Astrocyte of the hippocampus (primary cell): Measurements from ENCODE around the gene PPHLN1.
"Not testable (repeated sequence)": the region's sequence is repeated elsewhere in the genome, so short reads cannot be mapped to it uniquely, and the experiment has no call there.

Experiments
- DNase-seq: peaks from one replicate; pipeline ENCODE4 v3.0.0; 2011; ENCODE audit warnings: low read depth, low spot score

PPHLN1 gene

GRCh38 chr12:42322567-42322966 is 3.4 kb upstream of the PPHLN1 start:
- DNase-seq: no peak

- DNase-seq: no peak
These were observed 2.1 kb upstream of the PPHLN1 start for GRCh38 chr12:42323856-42324255.

DNA sequence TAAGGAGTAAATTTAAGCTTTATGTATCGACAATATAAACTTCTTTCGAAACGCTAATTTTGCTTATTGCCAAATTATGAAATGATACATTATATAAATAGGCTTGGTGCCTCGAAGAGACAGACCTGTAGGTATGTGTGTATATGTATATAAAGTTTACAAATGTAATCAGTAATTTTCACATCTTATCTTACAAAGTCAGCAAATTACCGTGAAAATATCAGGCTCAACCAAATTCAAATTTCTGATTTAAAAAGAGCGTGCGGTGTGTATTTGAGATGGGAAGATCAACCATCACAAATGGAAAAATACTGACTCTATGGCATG is 678 bp upstream of the PPHLN1 start:
- no peak for DNase-seq

DNA sequence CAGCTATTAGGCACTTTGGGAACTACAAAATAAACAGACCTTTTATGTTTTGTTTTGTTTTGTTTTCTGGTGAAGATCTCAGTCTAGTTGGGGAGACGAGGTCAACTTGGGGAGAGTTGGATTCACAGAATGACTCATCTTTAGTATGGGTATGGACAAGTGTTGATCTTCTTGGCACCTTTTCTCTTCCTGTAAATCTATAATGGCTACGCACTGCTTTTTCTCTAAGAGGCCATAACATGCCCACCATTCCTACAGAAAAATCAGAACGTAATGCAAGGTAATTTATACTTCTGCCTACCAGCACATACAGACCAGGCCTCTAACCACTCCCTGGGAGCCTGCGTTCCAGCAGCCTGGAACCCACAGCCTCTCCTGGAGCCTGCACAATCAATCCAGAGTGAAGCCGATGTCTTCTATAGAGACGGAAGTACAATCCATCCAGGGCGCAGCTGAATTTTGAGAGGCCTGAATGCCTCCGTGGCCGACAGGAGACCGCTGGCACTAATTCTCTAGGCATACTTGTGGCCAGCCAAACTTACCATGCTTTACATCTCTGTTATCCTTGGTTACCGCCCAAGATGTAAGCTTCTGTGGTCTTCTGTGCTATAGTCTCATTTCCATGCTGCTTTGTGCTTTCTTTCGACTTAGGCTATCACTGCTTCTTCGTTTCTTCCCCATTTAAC is 717 bp downstream of the PPHLN1 start:
- peak; percentile 91 for DNase-seq

GRCh38 chr12:42327227-42327590 is 1.2 kb downstream of the PPHLN1 start:
- no peak for DNase-seq

DNA sequence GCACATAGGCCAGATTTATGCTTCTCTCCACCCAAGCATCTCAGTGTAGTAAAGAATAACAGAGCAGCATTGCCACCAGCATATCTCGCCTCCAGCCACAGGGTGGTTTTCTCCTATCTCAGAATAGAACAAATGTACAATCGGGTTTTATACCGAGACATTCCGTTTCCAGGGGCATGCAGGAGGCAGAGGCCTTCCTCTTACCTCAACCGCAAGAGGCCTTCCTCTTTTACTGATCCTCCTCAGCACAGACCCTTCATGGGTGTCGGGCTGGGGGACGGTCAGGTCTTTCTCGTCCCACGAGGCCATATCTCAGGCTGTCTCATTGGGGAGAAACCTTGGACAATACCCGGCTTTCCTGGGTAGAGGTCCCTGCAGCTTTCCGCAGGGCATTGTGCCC is 4.1 kb downstream of the PPHLN1 start:
- not testable (repeated sequence) for DNase-seq

- DNase-seq: peak; percentile 47
These were observed 6.6 kb downstream of the PPHLN1 start for GRCh38 chr12:42332301-42333285.

DNA sequence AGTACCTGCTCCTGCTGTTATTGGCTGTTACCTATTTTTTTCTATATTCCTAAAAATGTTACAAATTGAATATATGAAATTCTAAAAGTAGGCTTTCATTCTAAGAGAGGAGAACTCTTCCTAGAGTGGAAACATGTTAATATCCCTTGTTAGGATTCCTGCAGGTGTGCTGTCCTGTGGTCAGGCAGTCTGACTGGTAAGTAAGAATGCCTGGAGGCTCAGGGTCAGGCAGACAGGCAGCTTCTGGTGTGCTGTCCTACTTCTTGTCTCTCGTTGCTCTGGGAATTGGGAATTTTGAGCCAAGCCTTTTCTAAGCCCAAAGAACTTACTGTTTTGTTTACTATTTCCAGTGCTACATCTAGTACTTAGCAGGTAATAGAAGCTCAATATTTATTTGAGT is 10.3 kb downstream of the PPHLN1 start:
- DNase-seq: no peak

DNA sequence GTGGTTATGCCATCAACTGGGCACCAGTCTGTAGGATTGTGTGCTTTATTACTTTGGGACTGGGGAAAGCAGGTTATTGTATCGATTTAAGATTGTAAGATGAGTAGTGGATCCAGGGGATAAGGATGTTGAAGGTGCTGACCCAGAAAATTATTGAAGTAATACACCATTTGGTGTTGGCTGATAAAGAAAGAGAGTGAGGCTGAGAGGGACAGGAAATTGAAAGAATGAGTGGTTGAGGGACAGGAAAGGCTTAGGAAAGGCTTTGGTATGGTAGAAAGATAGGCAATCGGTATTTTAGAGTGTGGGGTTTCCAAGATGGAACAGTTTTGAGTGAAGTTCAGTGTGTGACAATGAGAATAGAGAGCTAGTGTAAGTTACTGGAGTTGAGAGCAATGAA is 12.3 kb downstream of the PPHLN1 start:
- no peak for DNase-seq

GRCh38 chr12:42342028-42342427 is 16.1 kb downstream of the PPHLN1 start:
- no peak for DNase-seq

DNA sequence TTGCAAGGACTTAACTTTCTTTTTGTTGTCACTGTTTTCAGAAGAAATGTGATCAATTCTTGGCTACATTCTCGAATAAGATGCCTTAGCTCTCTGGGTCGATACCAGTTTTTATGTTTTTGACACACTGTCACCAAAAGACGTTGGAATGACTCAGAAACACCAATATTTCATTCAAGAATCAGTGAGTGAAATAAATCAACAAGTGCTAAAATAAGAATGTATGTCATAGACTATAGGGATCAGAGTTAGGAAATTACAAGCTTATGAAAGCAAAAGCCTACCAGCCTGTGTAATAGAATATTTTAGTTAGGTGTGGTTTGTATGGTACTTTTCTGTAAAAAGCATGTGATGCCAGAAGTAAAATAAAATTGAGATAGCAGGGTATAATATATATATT is 17.8 kb downstream of the PPHLN1 start:
- no peak for DNase-seq

GRCh38 chr12:42346403-42347002 is 20.5 kb downstream of the PPHLN1 start:
- no peak for DNase-seq

DNA sequence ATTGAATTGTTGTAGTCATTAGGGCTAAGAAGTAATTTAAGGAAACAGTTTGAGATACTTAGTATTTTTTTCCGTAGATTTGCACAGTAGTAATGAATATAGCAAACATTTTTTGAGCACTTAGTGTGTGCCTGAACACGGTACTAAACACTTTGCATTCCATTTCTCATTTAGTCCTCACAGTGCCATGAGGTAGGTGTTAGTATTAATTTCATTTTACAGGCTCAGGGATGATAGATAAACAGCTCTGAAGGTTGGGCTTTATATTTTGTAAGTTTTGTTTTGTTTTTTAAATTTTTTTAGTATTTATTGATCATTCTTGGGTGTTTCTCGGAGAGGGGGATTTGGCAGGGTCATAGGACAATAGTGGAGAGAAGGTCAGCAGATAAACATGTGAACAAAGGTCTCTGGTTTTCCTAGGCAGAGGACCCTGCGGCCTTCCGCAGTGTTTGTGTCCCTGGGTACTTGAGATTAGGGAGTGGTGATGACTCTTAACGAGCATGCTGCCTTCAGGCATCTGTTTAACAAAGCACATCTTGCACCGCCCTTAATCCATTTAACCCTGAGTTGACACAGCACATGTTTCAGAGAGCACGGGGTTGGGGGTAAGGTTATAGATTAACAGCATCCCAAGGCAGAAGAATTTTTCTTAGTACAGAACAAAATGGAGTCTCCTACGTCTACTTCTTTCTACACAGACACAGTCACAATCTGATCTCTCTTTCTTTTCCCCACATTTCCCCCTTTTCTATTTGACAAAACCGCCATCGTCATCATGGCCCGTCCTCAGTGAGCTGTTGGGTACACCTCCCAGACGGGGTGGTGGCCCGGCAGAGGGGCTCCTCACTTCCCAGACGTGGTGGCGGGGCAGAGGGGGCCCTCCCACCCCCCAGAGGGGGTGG is 23.4 kb downstream of the PPHLN1 start:
- not testable (repeated sequence) for DNase-seq

DNA sequence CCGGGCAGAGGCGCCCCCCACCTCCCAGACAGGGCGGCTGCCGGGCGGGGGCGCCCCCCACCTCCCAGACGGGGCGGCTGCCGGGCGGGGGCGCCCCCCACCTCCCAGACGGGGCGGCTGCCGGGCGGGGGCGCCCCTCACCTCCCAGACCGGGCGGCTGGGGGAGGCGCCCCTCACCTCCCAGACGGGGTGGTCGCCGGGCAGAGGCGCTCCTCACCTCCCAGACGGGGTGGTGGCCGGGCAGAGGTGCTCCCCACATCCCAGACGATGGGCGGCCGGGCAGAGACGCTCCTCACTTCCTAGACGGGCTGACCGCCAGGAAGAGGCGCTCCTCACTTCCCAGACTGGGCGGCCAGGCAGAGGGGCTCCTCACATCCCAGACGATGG is 24.0 kb downstream of the PPHLN1 start:
- not testable (repeated sequence) for DNase-seq

DNA sequence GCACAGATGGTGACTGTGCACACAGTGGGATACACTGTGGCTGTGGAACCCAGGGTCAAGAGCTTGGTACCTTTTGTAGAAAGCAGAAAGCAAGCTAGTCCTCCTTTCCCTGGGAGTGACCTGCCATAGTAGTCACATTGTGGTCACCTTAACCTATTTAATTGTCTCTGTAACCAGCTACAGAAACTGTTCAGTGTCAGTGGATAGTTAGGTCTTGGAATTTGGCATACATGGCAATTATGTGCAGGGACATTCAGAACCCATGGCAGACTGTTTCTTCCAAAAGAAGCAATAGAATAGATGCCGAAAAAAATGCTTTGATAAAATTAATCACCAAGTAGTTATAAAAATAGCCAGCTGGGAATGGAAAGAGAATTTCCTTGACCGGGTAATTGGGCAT is 30.4 kb downstream of the PPHLN1 start:
- DNase-seq: no peak

- DNase-seq: no peak
These were observed 34.9 kb downstream of the PPHLN1 start for GRCh38 chr12:42360747-42361403.

- no peak for DNase-seq
These were observed 36.1 kb downstream of the PPHLN1 start for GRCh38 chr12:42361909-42362646.

- peak; percentile 5 for DNase-seq
These were observed 36.8 kb downstream of the PPHLN1 start for GRCh38 chr12:42362647-42363260.

- DNase-seq: no peak
These were observed 38.7 kb downstream of the PPHLN1 start for GRCh38 chr12:42364692-42365091.

DNA sequence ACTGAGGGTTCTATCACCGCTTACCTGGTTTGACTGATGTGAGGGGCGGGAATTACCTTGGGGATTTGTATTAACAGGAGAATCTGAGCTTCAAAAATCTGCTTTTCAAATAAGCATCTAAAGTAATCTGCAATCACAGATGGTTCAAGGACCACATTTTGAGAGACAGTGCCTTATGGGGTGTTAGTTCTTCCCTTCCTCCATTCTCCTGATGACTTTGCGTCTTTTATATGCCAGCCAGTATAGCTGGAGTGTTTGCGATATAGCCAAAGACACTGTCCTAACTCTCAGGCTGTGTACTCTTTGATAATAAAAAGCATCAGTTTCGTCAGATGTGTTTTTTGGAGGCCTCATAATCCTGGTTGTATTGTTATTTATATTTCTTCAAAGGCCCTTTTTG is 39.5 kb downstream of the PPHLN1 start:
- DNase-seq: no peak
